ENCODE results near the gene CYP2A13. TPM values are rescaled to one million over a fixed set of nuclear protein-coding genes. Genes with fewer than 3 reads are reported as not detected.

CYP2A13 gene
- total RNA-seq, 3 donors from 2014 or later: not detected

DNA sequence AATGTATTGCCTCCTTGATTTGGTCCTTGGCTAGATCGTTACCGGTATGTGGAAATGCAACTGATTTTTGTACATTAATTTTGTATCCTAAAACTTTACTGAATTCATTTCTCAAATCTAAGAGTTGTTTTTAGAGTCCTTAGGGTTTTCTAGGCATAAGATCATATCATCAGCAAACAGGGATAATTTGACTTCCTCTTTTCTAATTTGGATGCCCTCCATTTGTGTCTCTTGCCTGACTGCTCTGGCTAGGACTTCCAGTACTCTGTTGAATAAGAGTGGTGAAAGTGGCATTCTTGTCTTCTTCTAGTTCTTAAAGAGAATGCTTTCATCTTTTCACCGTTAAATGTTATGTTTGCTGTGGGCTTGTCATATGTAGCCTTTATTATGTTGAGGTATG, 12.0 kb upstream of the CYP2A13 start:
- intact Hi-C loops (cut with DNase I, micrococcal nuclease): no loop called here
- ATAC-seq (no peak), DNase-seq (no peak)
- TF ChIP-seq, protein P1, sequence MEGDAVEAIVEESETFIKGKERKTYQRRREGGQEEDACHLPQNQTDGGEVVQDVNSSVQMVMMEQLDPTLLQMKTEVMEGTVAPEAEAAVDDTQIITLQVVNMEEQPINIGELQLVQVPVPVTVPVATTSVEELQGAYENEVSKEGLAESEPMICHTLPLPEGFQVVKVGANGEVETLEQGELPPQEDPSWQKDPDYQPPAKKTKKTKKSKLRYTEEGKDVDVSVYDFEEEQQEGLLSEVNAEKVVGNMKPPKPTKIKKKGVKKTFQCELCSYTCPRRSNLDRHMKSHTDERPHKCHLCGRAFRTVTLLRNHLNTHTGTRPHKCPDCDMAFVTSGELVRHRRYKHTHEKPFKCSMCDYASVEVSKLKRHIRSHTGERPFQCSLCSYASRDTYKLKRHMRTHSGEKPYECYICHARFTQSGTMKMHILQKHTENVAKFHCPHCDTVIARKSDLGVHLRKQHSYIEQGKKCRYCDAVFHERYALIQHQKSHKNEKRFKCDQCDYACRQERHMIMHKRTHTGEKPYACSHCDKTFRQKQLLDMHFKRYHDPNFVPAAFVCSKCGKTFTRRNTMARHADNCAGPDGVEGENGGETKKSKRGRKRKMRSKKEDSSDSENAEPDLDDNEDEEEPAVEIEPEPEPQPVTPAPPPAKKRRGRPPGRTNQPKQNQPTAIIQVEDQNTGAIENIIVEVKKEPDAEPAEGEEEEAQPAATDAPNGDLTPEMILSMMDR (IDR thresholded peaks at IDR 0.05): no peak
- H3K4me1 ChIP-seq (ENCODE audit: low read depth): no peaks in the 10 kb centered on the region
- no peaks in the 10 kb centered on the region for H3K9me3 ChIP-seq
- no peaks in the 10 kb centered on the region for H3K36me3 ChIP-seq (ENCODE audit: low read depth)
- no peak overlapping the region for H3K4me3 ChIP-seq

DNA sequence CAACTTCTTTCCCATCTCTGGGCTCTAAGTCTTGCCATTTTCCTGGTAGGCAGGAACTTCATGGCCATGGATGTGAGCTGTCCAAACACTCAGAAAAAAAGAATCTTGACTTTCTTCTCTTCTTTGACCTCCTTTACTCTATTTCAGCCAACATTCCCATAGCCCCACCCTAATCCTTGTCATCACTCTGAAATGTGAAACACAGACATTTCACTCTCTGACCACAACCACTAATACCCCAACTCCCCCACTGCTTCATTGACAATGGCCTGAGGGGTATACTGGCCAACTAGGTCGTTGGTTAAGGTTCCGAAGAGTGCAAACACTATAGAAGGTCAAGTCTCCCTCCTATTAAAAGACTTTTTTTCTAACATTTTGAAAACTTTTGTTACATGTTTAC, 4.7 kb upstream of the CYP2A13 start:
- TF ChIP-seq, protein P1 (IDR thresholded peaks at IDR 0.05): no peak
- intact Hi-C loops (cut with DNase I, micrococcal nuclease): no loop called here
- Histone ChIP-seq H3K4me1 (ENCODE audit: low read depth) (no peaks in the 10 kb centered on the region), H3K9me3 (no peaks in the 10 kb centered on the region), H3K4me3 (no peak overlapping the region), H3K36me3 (ENCODE audit: low read depth) (no peaks in the 10 kb centered on the region)
- DNase-seq (no peak), ATAC-seq (no peak)

DNA sequence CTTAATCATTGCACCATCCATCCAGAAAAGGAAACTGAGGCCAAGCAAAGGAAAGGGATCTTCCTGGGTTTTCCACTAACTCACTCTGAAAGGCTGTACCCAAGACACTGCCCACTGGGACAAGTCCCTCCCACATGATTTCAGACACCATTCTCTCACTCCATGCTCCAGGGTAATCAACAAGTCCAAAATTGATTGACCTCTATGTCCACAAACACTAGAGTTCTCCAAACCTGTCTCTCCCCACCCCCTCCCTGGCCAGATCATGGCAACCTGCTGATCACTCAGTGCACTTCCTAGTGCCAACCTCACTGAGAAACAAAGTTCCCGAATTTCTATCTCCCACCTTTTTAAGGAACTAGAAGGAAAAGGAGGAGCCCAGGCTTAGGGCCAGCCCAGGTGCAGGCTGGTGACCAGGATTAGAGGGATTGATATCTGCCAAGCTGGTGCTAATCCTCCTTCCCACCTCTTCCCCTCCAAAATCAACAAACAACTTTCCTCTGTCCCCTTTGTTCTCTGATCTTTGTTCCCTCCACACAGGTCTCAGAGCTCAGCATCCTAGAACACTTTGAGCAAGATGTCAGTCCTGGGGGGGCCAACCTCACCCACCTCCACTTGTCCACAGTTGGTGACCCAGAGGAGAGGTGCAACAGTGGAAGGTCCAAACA, 2.4 kb upstream of the CYP2A13 start:
- Histone ChIP-seq H3K4me3 (no peak overlapping the region), H3K4me1 (ENCODE audit: low read depth) (no peaks in the 10 kb centered on the region), H3K9me3 (no peaks in the 10 kb centered on the region), H3K36me3 (ENCODE audit: low read depth) (no peaks in the 10 kb centered on the region)
- DNase-seq: no peak
- intact Hi-C loops (cut with DNase I, micrococcal nuclease): no loop called here
- TF ChIP-seq, protein P1 (IDR thresholded peaks at IDR 0.05): no peak
- ATAC-seq: no peak

DNA sequence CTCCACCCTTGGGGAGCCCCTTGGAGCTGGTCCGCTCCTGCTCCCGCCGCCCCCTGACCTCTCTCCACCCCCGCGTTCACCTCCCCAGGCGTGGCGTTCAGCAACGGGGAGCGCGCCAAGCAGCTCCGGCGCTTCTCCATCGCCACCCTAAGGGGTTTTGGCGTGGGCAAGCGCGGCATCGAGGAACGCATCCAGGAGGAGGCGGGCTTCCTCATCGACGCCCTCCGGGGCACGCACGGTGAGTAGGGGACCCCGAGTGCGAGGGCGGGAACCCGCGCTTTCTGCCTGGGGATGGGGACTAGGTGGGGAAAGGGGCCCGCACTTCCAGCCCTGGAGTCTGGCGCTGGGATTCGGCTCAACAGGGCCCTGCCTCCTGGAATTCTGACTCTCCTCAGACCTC, 1.7 kb downstream of the CYP2A13 start:
- DNase-seq: no peak
- no peak overlapping the region for H3K4me3 ChIP-seq
- no peaks in the 10 kb centered on the region for H3K36me3 ChIP-seq (ENCODE audit: low read depth)
- no peak for ATAC-seq
- no peaks in the 10 kb centered on the region for H3K4me1 ChIP-seq (ENCODE audit: low read depth)
- TF ChIP-seq, protein P1 (IDR thresholded peaks at IDR 0.05): no peak
- intact Hi-C loops (cut with DNase I, micrococcal nuclease): no loop called here
- no peaks in the 10 kb centered on the region for H3K9me3 ChIP-seq

DNA sequence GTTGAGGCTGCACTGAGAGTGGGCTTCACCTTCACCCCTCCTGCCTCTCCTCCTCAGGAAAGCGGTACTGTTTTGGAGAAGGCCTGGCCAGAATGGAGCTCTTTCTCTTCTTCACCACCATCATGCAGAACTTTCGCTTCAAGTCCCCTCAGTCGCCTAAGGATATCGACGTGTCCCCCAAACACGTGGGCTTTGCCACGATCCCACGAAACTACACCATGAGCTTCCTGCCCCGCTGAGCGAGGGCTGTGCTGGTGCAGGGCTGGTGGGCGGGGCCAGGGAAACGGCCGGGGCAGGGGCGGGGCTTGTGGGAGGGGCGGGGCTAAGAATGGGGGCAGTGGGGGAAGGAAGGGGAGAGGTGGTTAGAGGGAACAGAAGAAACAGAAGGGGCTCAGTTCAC, 7.5 kb downstream of the CYP2A13 start:
- TF ChIP-seq, protein P1 (IDR thresholded peaks at IDR 0.05): no peak
- Histone ChIP-seq H3K4me1 (ENCODE audit: low read depth) (no peaks in the 10 kb centered on the region), H3K4me3 (no peak overlapping the region), H3K36me3 (ENCODE audit: low read depth) (no peaks in the 10 kb centered on the region), H3K9me3 (no peaks in the 10 kb centered on the region)
- DNase-seq (no peak), ATAC-seq (no peak)
- intact Hi-C loops (cut with DNase I, micrococcal nuclease): no loop called here

DNA sequence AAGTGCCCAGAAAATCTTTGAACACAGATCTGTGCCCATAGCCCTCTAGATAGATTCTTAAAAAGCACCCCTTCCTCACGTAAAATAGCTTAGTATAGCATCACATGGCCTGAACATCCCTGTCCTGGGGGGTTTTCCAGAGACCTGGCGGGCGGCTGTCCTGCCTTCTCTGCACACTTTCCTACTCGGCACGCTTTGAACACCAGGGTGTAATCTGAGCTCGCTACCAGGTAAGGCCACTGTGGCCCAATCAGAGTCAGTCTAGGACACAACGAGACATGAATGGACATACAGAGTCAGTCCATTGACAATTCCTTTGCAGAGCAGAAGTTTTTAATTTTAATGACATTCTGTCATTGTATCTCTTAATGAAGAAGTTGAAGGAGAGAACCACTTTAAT, 8.1 kb downstream of the CYP2A13 start:
- DNase-seq (no peak), ATAC-seq (no peak)
- TF ChIP-seq, protein P1 (IDR thresholded peaks at IDR 0.05): no peak
- intact Hi-C loops (cut with DNase I, micrococcal nuclease): no loop called here
- Histone ChIP-seq H3K4me3 (no peak overlapping the region), H3K36me3 (ENCODE audit: low read depth) (no peaks in the 10 kb centered on the region), H3K9me3 (peaks cover 3% of the 10 kb centered on the region), H3K4me1 (ENCODE audit: low read depth) (no peaks in the 10 kb centered on the region)
